ENCODE results near the gene ZIC1.

Gene ZIC1

GRCh38 chr3:147409143-147410115 is at the start of gene ZIC1:
ZIC1 (plus strand) TSS chr3:147409365; CDS start chr3:147410113, 748 bp downstream.
- DNase-seq (ENCODE audit: low read depth) = no peak
- no peak for TF ChIP-seq CTCF (IDR thresholded peaks at IDR 0.05; ENCODE audit: control insufficient read depth, extremely low read depth, insufficient read depth)
- no peak within 1 kb of the TSS for H3K4me3 ChIP-seq (ENCODE audit: low read depth, low read length)

- H3K4me3 ChIP-seq (ENCODE audit: low read depth, low read length) = no peak overlapping the region
- no peak for DNase-seq (ENCODE audit: low read depth)
- TF ChIP-seq CTCF (IDR thresholded peaks at IDR 0.05; ENCODE audit: control insufficient read depth, extremely low read depth, insufficient read depth) = no peak
Measured at GRCh38 chr3:147360051-147360439, 49.1 kb upstream of the ZIC1 start.

- no peak for DNase-seq (ENCODE audit: low read depth)
- H3K4me3 ChIP-seq (ENCODE audit: low read depth, low read length) = no peak overlapping the region
- no peak for TF ChIP-seq CTCF (IDR thresholded peaks at IDR 0.05; ENCODE audit: control insufficient read depth, extremely low read depth, insufficient read depth)
Measured at GRCh38 chr3:147360646-147361453, 48.3 kb upstream of the ZIC1 start.

- TF ChIP-seq CTCF (IDR thresholded peaks at IDR 0.05; ENCODE audit: control insufficient read depth, extremely low read depth, insufficient read depth) = peak; percentile 80
Measured at GRCh38 chr3:147361454-147362420, 47.4 kb upstream of the ZIC1 start.

GRCh38 chr3:147364771-147365170 is 44.4 kb upstream of the ZIC1 start:
- TF ChIP-seq CTCF (IDR thresholded peaks at IDR 0.05; ENCODE audit: control insufficient read depth, extremely low read depth, insufficient read depth) = no peak
- H3K4me3 ChIP-seq (ENCODE audit: low read depth, low read length) = no peak overlapping the region
- no peak for DNase-seq (ENCODE audit: low read depth)

More at GRCh38 chr3:147361454-147362420, 47.4 kb upstream of the ZIC1 start:
- no peak overlapping the region for H3K4me3 ChIP-seq (ENCODE audit: low read depth, low read length)
- no peak for DNase-seq (ENCODE audit: low read depth)
